ENCODE measurements around the gene RPS3. TPM values are rescaled to one million over a fixed set of nuclear protein-coding genes. Genes with fewer than 3 reads are reported as not detected.

RPS3 gene
- total RNA-seq, 3 donors from 2014 or later, result 1,024 to 2,406 (median 1,978) TPM

- intact Hi-C loops (cut with DNase I; ENCODE audit: low total_unique reads), result no loop called here
- peaks cover 4 to 6% of the 10 kb centered on the region in 2 donors for H3K9me3 ChIP-seq
- H3K27me3 ChIP-seq, result peaks cover 0 to 2% of the 10 kb centered on the region in 2 donors
- DNase-seq (ENCODE audit: low spot score in 2 of 2), result no peak
- no peak for TF ChIP-seq CTCF (IDR thresholded peaks at IDR 0.05)
- no peak for TF ChIP-seq POLR2AphosphoS5 (IDR thresholded peaks at IDR 0.05)
- no peak for TF ChIP-seq POLR2A (IDR thresholded peaks at IDR 0.05)
- H3K4me1 ChIP-seq, result peaks cover 0 to 10% of the 10 kb centered on the region in 2 donors
- H3K27ac ChIP-seq, result no peak overlapping the region
- no peak overlapping the region for H3K4me3 ChIP-seq
- H3K36me3 ChIP-seq, result no peaks in the 10 kb centered on the region
Measured at GRCh38 chr11:75431533-75432525, 32.5 kb downstream of the RPS3 start.

- peaks cover 4 to 6% of the 10 kb centered on the region in 2 donors for H3K9me3 ChIP-seq
- H3K27ac ChIP-seq, result no peak within 1 kb of the TSS
- intact Hi-C loops (cut with DNase I; ENCODE audit: low total_unique reads), result no loop called here
- peaks cover 0 to 10% of the 10 kb centered on the region in 2 donors for H3K4me1 ChIP-seq
- no peak within 1 kb of the TSS for H3K4me3 ChIP-seq
- H3K27me3 ChIP-seq, result peaks cover 0 to 2% of the 10 kb centered on the region in 2 donors
- no peaks in the 10 kb centered on the region for H3K36me3 ChIP-seq
- TF ChIP-seq POLR2AphosphoS5 (IDR thresholded peaks at IDR 0.05) (no peak), POLR2A (IDR thresholded peaks at IDR 0.05) (no peak), CTCF (IDR thresholded peaks at IDR 0.05) (no peak)
- no peak for DNase-seq (ENCODE audit: low spot score in 2 of 2)
Measured at GRCh38 chr11:75432911-75433321, 33.6 kb downstream of the RPS3 start, which contains the start of gene KLHL35. TSS of gene KLHL35 (minus strand) at chr11:75433203. CDS start at chr11:75430629, 2,574 bp downstream.

GRCh38 chr11:75433443-75433842 lies 34.1 kb downstream of the RPS3 start:
- Histone ChIP-seq H3K27ac (no peak overlapping the region), H3K4me3 (no peak overlapping the region), H3K4me1 (peaks cover 0 to 10% of the 10 kb centered on the region in 2 donors), H3K36me3 (no peaks in the 10 kb centered on the region), H3K9me3 (peaks cover 4 to 6% of the 10 kb centered on the region in 2 donors), H3K27me3 (peaks cover 0 to 2% of the 10 kb centered on the region in 2 donors)
- intact Hi-C loops (cut with DNase I; ENCODE audit: low total_unique reads), result no loop called here
- TF ChIP-seq POLR2A (IDR thresholded peaks at IDR 0.05), result no peak
- TF ChIP-seq CTCF (IDR thresholded peaks at IDR 0.05), result no peak
- no peak for TF ChIP-seq POLR2AphosphoS5 (IDR thresholded peaks at IDR 0.05)
- no peak for DNase-seq (ENCODE audit: low spot score in 2 of 2)

- H3K4me3 ChIP-seq, result no peak overlapping the region
- intact Hi-C loops (cut with DNase I; ENCODE audit: low total_unique reads), result no loop called here
- H3K27me3 ChIP-seq, result peaks cover 0 to 2% of the 10 kb centered on the region in 2 donors
- H3K36me3 ChIP-seq, result no peaks in the 10 kb centered on the region
- H3K4me1 ChIP-seq, result peaks cover 0 to 10% of the 10 kb centered on the region in 2 donors
- no peak for TF ChIP-seq CTCF (IDR thresholded peaks at IDR 0.05)
- no peak for TF ChIP-seq POLR2A (IDR thresholded peaks at IDR 0.05)
- TF ChIP-seq POLR2AphosphoS5 (IDR thresholded peaks at IDR 0.05), result no peak
- no peak for DNase-seq (ENCODE audit: low spot score in 2 of 2)
- no peak overlapping the region for H3K27ac ChIP-seq
- H3K9me3 ChIP-seq, result peaks cover 4 to 6% of the 10 kb centered on the region in 2 donors
Measured at GRCh38 chr11:75434051-75434450, 34.7 kb downstream of the RPS3 start.

Data from breast epithelium (tissue), 4 donors.